ENCODE measurements around the gene FCAMR. TPM values are rescaled to one million over a fixed set of nuclear protein-coding genes. Genes with fewer than 3 reads are reported as not detected.

Gene FCAMR
- total and polyA plus RNA-seq, 2 donors (not counting 3 experiments of a cell fraction or from before 2014, with no cell fraction given) = not detected

DNA sequence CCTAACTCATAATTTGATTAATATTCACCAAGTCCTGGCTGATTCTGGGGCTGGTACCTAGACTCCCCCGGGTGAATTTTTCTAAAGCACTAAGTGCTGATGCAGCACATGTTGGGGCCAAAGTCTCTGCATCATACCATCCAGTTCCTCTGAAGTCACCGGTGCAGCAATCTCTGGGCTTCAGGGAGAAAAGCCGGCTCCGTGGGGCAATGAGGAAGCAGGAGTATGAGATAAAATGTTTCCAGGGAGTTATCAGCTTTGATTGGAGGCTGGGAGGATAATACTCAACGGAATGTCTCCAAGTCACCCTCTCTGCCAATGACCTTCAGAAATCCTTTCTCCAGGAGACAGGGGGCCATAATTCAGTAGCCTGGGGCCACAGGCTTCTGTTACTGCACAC, 1.2 kb downstream of the FCAMR start:
- Histone ChIP-seq H3K4me1 (ENCODE audit: control insufficient read depth, extremely low read depth, insufficient read depth, low read length) (no peaks in the 10 kb centered on the region), H3K36me3 (ENCODE audit: control insufficient read depth in 2 of 2, extremely low read depth in 1 of 2, insufficient read depth in 2 of 2, low read length in 2 of 2) (no peaks in the 10 kb centered on the region), H4K20me1 (replicated peaks; ENCODE audit: control insufficient read depth, extremely low read depth, insufficient read depth, low read length) (no peaks in the 10 kb centered on the region), H2AFZ (ENCODE audit: low read depth, low read length) (no peak overlapping the region), H3K79me2 (ENCODE audit: control insufficient read depth, insufficient read depth, low read length) (no peaks in the 10 kb centered on the region), H3K27ac (ENCODE audit: insufficient read depth, low read depth, low read length) (no peak overlapping the region), H3K9me3 (replicated peaks; ENCODE audit: control insufficient read depth, insufficient read depth, low read length) (no peaks in the 10 kb centered on the region), H3K9ac (replicated peaks; ENCODE audit: extremely low read depth, insufficient read depth, low read length) (no peak overlapping the region), H3K9me1 (replicated peaks; ENCODE audit: control insufficient read depth, extremely low read depth, insufficient read depth, low read length) (no peaks in the 10 kb centered on the region), H3K4me2 (ENCODE audit: insufficient read depth, low read length) (no peak overlapping the region), H3K4me3 (replicated peaks in 1 of 3; ENCODE audit: insufficient read depth in 1 of 3, low read depth in 1 of 3, low read length in 3 of 3) (no peak overlapping the region), H3K27me3 (ENCODE audit: control insufficient read depth in 2 of 2, insufficient read depth in 2 of 2, low read length in 2 of 2) (peaks cover 2 to 10% of the 10 kb centered on the region in 2 experiments)
- POLR2A ChIA-PET = no interaction called here
- intact Hi-C loops (cut with micrococcal nuclease) (no loop called here), dilution Hi-C loops (cut with MboI; ENCODE audit: extremely low pct_ligation_motif_present, low sequenced_read_pairs) (no loop called here)
- TF ChIP-seq MAX (IDR thresholded peaks at IDR 0.05; ENCODE audit: insufficient read depth, insufficient read length) (no peak), MYC (IDR thresholded peaks at IDR 0.05; ENCODE audit: low read depth, low read length) (no peak), EZH2 (IDR thresholded peaks at IDR 0.05; ENCODE audit: borderline replicate concordance, low read depth, low read length, severe bottlenecking) (no peak), FOS (IDR thresholded peaks at IDR 0.05; ENCODE audit: borderline replicate concordance, insufficient read depth, low read length) (no peak), CTCF (IDR thresholded peaks at IDR 0.05; ENCODE audit: extremely low read depth in 1 of 2, insufficient read depth in 1 of 2, low read depth in 1 of 2, low read length in 2 of 2) (no peak), GATA2 (IDR thresholded peaks at IDR 0.05; ENCODE audit: insufficient read depth, insufficient read length, low read depth, low read length) (no peak), JUN (IDR thresholded peaks at IDR 0.05; ENCODE audit: borderline replicate concordance, insufficient read depth, insufficient read length, low read depth) (no peak), POLR2A (IDR thresholded peaks at IDR 0.05; ENCODE audit: low read depth, low read length) (no peak), POLR2AphosphoS5 (IDR thresholded peaks at IDR 0.05; ENCODE audit: insufficient read depth, low read depth, low read length) (no peak)
- CTCF ChIA-PET = no interaction called here
- FAIRE-seq = no peak
- DNase-seq (ENCODE audit: low read depth, low spot score) = no peak
- no TSS peak for BruUV-seq (replicated peaks)

Measured in endothelial cell of umbilical vein (primary cell).